ENCODE results near the gene SAMM50.

The SAMM50 gene

DNA sequence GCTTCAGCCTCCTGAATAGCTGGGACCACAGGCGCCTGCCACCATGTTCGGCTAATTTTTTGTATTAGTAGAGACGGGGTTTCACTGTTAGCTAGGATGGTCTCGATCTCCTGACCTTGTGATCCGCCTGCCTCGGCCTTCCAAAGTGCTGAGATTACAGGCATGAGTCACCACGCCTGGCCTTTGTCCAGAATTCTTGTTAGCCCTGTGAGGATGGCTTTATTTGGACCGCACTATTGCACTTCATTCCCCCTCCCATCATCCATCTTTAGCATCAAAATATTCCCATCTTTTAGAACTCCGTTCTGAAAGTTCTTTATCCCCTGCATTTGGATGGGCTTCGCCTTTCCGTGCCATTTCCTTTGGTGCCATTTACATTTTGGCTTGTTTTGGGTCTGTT is 2.6 kb downstream of the SAMM50 start:
- H3K23ac ChIP-seq (ENCODE audit: low read depth, low read length, poor library complexity) = no peak overlapping the region
- no peaks in the 10 kb centered on the region for H3K9me3 ChIP-seq (replicated peaks in 1 of 2; ENCODE audit: control insufficient read depth in 2 of 2, insufficient read depth in 1 of 2, low read depth in 1 of 2, low read length in 2 of 2)
- no CpG with 5 or more reads among the region's 11 CpGs for WGBS, 2 donors (ENCODE audit: extremely low coverage in 2 of 2, insufficient read length in 2 of 2, insufficient replicate concordance in 1 of 2)

DNA sequence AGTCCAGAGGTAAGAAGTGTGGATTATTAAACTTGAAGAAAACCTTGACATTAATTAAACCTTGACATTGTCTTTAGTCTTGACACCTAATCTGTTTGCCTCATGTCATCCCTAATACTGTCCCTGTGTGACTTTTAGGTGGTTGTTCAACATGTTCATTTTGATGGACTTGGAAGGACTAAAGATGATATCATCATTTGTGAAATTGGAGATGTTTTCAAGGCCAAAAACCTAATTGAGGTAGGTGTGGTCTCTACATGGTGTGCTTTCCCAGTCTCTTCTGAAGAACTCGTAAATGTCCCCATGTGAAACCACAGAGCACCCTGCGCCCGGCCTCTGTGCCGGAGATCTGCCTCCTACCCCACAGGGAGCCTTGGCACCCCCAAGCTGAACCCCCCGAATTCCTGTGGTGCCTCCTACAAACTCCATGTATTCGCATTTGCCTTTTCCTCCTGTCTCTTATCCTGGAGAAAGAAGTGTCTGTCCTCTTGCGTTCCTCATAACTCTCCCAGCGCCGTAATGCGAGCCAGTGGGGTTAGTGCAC is 9.1 kb downstream of the SAMM50 start:
- H3K9ac ChIP-seq (ENCODE audit: low read depth, low read length, poor library complexity) = no peak overlapping the region
- no peak overlapping the region for H3K18ac ChIP-seq (ENCODE audit: low read length)
- no peak overlapping the region for H2BK12ac ChIP-seq (ENCODE audit: low read length)
- H3K4me3 ChIP-seq (ENCODE audit: low read length in 2 of 2) = no peak overlapping the region
- H3K9me3 ChIP-seq (replicated peaks in 1 of 2; ENCODE audit: control insufficient read depth in 2 of 2, insufficient read depth in 1 of 2, low read depth in 1 of 2, low read length in 2 of 2) = no peaks in the 10 kb centered on the region
- H3K4ac ChIP-seq (ENCODE audit: low read length) = no peak overlapping the region
- peaks cover 21 to 70% of the 10 kb centered on the region in 2 donors for H3K36me3 ChIP-seq (replicated peaks in 1 of 2; ENCODE audit: control insufficient read depth in 2 of 2, insufficient read depth in 2 of 2, low read length in 2 of 2)
- H4K91ac ChIP-seq (ENCODE audit: low read depth, low read length, poor library complexity) = no peak overlapping the region
- H3K4me1 ChIP-seq (ENCODE audit: control insufficient read depth in 2 of 2, insufficient read depth in 1 of 2, low read depth in 1 of 2, low read length in 2 of 2) = no peaks in the 10 kb centered on the region
- H2BK120ac ChIP-seq (ENCODE audit: low read depth, low read length) = no peak overlapping the region
- H2AFZ ChIP-seq (ENCODE audit: low read length) = no peak overlapping the region
- no peak overlapping the region for H4K8ac ChIP-seq (ENCODE audit: low read depth, low read length)
- no peaks in the 10 kb centered on the region for H3K79me1 ChIP-seq (ENCODE audit: low read depth, low read length)
- H3K23ac ChIP-seq (ENCODE audit: low read depth, low read length, poor library complexity) = no peak overlapping the region
- H3K4me2 ChIP-seq (ENCODE audit: insufficient read depth, low read length, poor library complexity, severe bottlenecking) = no peak overlapping the region
- H2AK5ac ChIP-seq (ENCODE audit: low read depth, low read length) = no peak overlapping the region
- no peak overlapping the region for H2BK15ac ChIP-seq (ENCODE audit: low read length)
- DNase-seq (ENCODE audit: low spot score) = no peak
- H3K14ac ChIP-seq (ENCODE audit: low read length) = no peak overlapping the region
- no peak overlapping the region for H2BK5ac ChIP-seq (ENCODE audit: low read length)
- H3K27ac ChIP-seq (replicated peaks; ENCODE audit: low read length) = no peak overlapping the region
- no peaks in the 10 kb centered on the region for H3K27me3 ChIP-seq (ENCODE audit: control insufficient read depth in 3 of 3, insufficient read depth in 3 of 3, low read depth in 1 of 3, low read length in 3 of 3)
- WGBS, 2 donors (ENCODE audit: extremely low coverage in 2 of 2, insufficient read length in 2 of 2, insufficient replicate concordance in 1 of 2) = no CpG with 5 or more reads among the region's 10 CpGs

More for the DNA sequence above, 2.6 kb downstream of the SAMM50 start:
- H2BK5ac ChIP-seq (ENCODE audit: low read length) = no peak overlapping the region
- no peak overlapping the region for H3K27ac ChIP-seq (replicated peaks; ENCODE audit: low read length)
- H3K4me1 ChIP-seq (ENCODE audit: control insufficient read depth in 2 of 2, insufficient read depth in 1 of 2, low read depth in 1 of 2, low read length in 2 of 2) = peaks cover 6% of the 10 kb centered on the region in 2 donors
- no peak overlapping the region for H3K4me3 ChIP-seq (ENCODE audit: low read length in 2 of 2)
- no peak overlapping the region for H2BK15ac ChIP-seq (ENCODE audit: low read length)
- peaks cover 0 to 7% of the 10 kb centered on the region in 2 donors for H3K36me3 ChIP-seq (replicated peaks in 1 of 2; ENCODE audit: control insufficient read depth in 2 of 2, insufficient read depth in 2 of 2, low read length in 2 of 2)
- no peak overlapping the region for H3K14ac ChIP-seq (ENCODE audit: low read length)
- H4K91ac ChIP-seq (ENCODE audit: low read depth, low read length, poor library complexity) = no peak overlapping the region
- no peak overlapping the region for H3K4me2 ChIP-seq (ENCODE audit: insufficient read depth, low read length, poor library complexity, severe bottlenecking)
- H2BK120ac ChIP-seq (ENCODE audit: low read depth, low read length) = no peak overlapping the region
- H3K27me3 ChIP-seq (ENCODE audit: control insufficient read depth in 3 of 3, insufficient read depth in 3 of 3, low read depth in 1 of 3, low read length in 3 of 3) = no peaks in the 10 kb centered on the region
- H3K4ac ChIP-seq (ENCODE audit: low read length) = no peak overlapping the region
- H3K9ac ChIP-seq (ENCODE audit: low read depth, low read length, poor library complexity) = no peak overlapping the region
- H3K18ac ChIP-seq (ENCODE audit: low read length) = no peak overlapping the region
- no peak overlapping the region for H2AFZ ChIP-seq (ENCODE audit: low read length)
- H4K8ac ChIP-seq (ENCODE audit: low read depth, low read length) = no peak overlapping the region
- no peak overlapping the region for H2BK12ac ChIP-seq (ENCODE audit: low read length)
- H3K79me1 ChIP-seq (ENCODE audit: low read depth, low read length) = peaks cover 4% of the 10 kb centered on the region
- no peak for DNase-seq (ENCODE audit: low spot score)
- H2AK5ac ChIP-seq (ENCODE audit: low read depth, low read length) = no peak overlapping the region

DNA sequence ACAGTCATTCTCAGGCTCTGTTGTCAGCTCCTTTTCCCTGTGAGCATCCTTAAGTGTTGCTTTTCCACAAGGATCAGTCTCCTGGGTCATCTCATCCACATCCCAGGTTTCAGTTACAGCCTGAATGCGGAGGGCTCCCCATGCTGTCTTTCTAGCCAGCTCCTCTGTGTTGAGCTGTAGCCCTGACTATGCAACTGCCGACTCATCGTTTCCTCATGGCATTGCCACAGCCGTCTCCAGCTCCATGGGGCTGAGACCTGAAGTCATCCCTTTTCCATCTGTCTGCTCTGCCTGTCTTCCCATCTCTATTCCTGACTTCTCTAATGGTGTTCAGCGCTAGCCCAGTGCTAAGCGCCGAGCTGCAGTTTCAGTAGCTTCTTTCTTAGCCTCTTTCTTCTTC is 11.8 kb downstream of the SAMM50 start:
- Histone ChIP-seq H4K8ac (ENCODE audit: low read depth, low read length) (no peak overlapping the region), H2AFZ (ENCODE audit: low read length) (no peak overlapping the region), H3K4me1 (ENCODE audit: control insufficient read depth in 2 of 2, insufficient read depth in 1 of 2, low read depth in 1 of 2, low read length in 2 of 2) (no peaks in the 10 kb centered on the region), H2BK15ac (ENCODE audit: low read length) (no peak overlapping the region), H3K9ac (ENCODE audit: low read depth, low read length, poor library complexity) (no peak overlapping the region), H2BK120ac (ENCODE audit: low read depth, low read length) (no peak overlapping the region), H3K27ac (replicated peaks; ENCODE audit: low read length) (no peak overlapping the region), H2BK5ac (ENCODE audit: low read length) (no peak overlapping the region), H3K4me2 (ENCODE audit: insufficient read depth, low read length, poor library complexity, severe bottlenecking) (no peak overlapping the region), H3K23ac (ENCODE audit: low read depth, low read length, poor library complexity) (no peak overlapping the region), H3K4ac (ENCODE audit: low read length) (no peak overlapping the region), H3K14ac (ENCODE audit: low read length) (no peak overlapping the region), H2AK5ac (ENCODE audit: low read depth, low read length) (no peak overlapping the region), H3K79me1 (ENCODE audit: low read depth, low read length) (no peaks in the 10 kb centered on the region), H3K18ac (ENCODE audit: low read length) (no peak overlapping the region), H2BK12ac (ENCODE audit: low read length) (no peak overlapping the region), H3K36me3 (replicated peaks in 1 of 2; ENCODE audit: control insufficient read depth in 2 of 2, insufficient read depth in 2 of 2, low read length in 2 of 2) (peaks cover 28 to 91% of the 10 kb centered on the region in 2 donors), H3K9me3 (replicated peaks in 1 of 2; ENCODE audit: control insufficient read depth in 2 of 2, insufficient read depth in 1 of 2, low read depth in 1 of 2, low read length in 2 of 2) (no peaks in the 10 kb centered on the region), H3K27me3 (ENCODE audit: control insufficient read depth in 3 of 3, insufficient read depth in 3 of 3, low read depth in 1 of 3, low read length in 3 of 3) (no peaks in the 10 kb centered on the region), H3K4me3 (ENCODE audit: low read length in 2 of 2) (peak overlapping the region in 1 of 2 donors; percentile 16), H4K91ac (ENCODE audit: low read depth, low read length, poor library complexity) (no peak overlapping the region)
- no CpG with 5 or more reads among the region's 7 CpGs for WGBS, 2 donors (ENCODE audit: extremely low coverage in 2 of 2, insufficient read length in 2 of 2, insufficient replicate concordance in 1 of 2)
- DNase-seq (ENCODE audit: low spot score) = no peak

DNA sequence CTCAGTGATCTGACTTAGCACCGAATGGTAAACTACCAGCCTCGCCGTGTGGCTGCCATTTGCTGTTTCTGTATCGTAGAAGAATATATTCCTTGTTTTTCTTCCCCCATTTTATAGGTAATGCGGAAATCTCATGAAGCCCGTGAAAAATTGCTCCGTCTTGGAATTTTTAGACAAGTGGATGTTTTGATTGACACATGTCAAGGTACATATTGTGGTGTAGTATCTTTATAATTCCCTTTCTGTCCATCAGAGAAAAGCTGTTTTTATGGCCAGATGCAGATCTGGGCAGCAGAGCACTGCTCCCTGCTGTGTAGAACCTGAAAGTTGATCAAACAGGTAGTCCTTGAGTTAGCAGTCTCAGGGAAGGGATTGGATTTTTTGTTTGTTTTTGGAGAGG is 13.4 kb downstream of the SAMM50 start:
- Histone ChIP-seq H2BK12ac (ENCODE audit: low read length) (no peak overlapping the region), H2BK15ac (ENCODE audit: low read length) (no peak overlapping the region), H3K27ac (replicated peaks; ENCODE audit: low read length) (no peak overlapping the region), H3K9ac (ENCODE audit: low read depth, low read length, poor library complexity) (no peak overlapping the region), H2BK5ac (ENCODE audit: low read length) (no peak overlapping the region), H2BK120ac (ENCODE audit: low read depth, low read length) (no peak overlapping the region), H3K4ac (ENCODE audit: low read length) (no peak overlapping the region), H2AFZ (ENCODE audit: low read length) (no peak overlapping the region), H4K8ac (ENCODE audit: low read depth, low read length) (no peak overlapping the region), H3K79me1 (ENCODE audit: low read depth, low read length) (no peaks in the 10 kb centered on the region), H3K4me2 (ENCODE audit: insufficient read depth, low read length, poor library complexity, severe bottlenecking) (no peak overlapping the region), H3K4me1 (ENCODE audit: control insufficient read depth in 2 of 2, insufficient read depth in 1 of 2, low read depth in 1 of 2, low read length in 2 of 2) (no peaks in the 10 kb centered on the region), H3K9me3 (replicated peaks in 1 of 2; ENCODE audit: control insufficient read depth in 2 of 2, insufficient read depth in 1 of 2, low read depth in 1 of 2, low read length in 2 of 2) (no peaks in the 10 kb centered on the region), H4K91ac (ENCODE audit: low read depth, low read length, poor library complexity) (no peak overlapping the region), H3K27me3 (ENCODE audit: control insufficient read depth in 3 of 3, insufficient read depth in 3 of 3, low read depth in 1 of 3, low read length in 3 of 3) (no peaks in the 10 kb centered on the region), H3K23ac (ENCODE audit: low read depth, low read length, poor library complexity) (no peak overlapping the region), H3K36me3 (replicated peaks in 1 of 2; ENCODE audit: control insufficient read depth in 2 of 2, insufficient read depth in 2 of 2, low read length in 2 of 2) (peaks cover 36 to 95% of the 10 kb centered on the region in 2 donors), H3K14ac (ENCODE audit: low read length) (no peak overlapping the region), H2AK5ac (ENCODE audit: low read depth, low read length) (no peak overlapping the region), H3K4me3 (ENCODE audit: low read length in 2 of 2) (no peak overlapping the region), H3K18ac (ENCODE audit: low read length) (no peak overlapping the region)
- no CpG with 5 or more reads among the region's 7 CpGs for WGBS, 2 donors (ENCODE audit: extremely low coverage in 2 of 2, insufficient read length in 2 of 2, insufficient replicate concordance in 1 of 2)
- DNase-seq (ENCODE audit: low spot score) = no peak
